ENCODE results near the gene KLHDC4. TPM values are rescaled to one million over a fixed set of nuclear protein-coding genes. Genes with fewer than 3 reads are reported as not detected.
"Not testable (repeated sequence)": the region's sequence is repeated elsewhere in the genome, so short reads cannot be mapped to it uniquely, and the experiment has no call there.

KLHDC4 gene
- total RNA-seq, 1 donor from 2014 or later = 16.6 TPM

- no peak for DNase-seq (ENCODE audit: low read depth in 2 of 2)
Observed at GRCh38 chr16:87742781-87743490, 22.9 kb downstream of the KLHDC4 start.

GRCh38 chr16:87741700-87742415 lies 23.9 kb downstream of the KLHDC4 start:
- DNase-seq (ENCODE audit: low read depth in 2 of 2) = no peak

- DNase-seq (ENCODE audit: low read depth in 2 of 2) = no peak
Observed at GRCh38 chr16:87740909-87741424, 24.8 kb downstream of the KLHDC4 start.

- DNase-seq (ENCODE audit: low read depth in 2 of 2) = no peak
Observed at GRCh38 chr16:87740441-87740840, 25.3 kb downstream of the KLHDC4 start.

GRCh38 chr16:87739801-87740200 lies 26.0 kb downstream of the KLHDC4 start:
- DNase-seq (ENCODE audit: low read depth in 2 of 2) = no peak

GRCh38 chr16:87736008-87736382 lies 29.8 kb downstream of the KLHDC4 start:
- no peak for DNase-seq (ENCODE audit: low read depth in 2 of 2)

GRCh38 chr16:87735270-87736007 lies 30.3 kb downstream of the KLHDC4 start:
- DNase-seq (ENCODE audit: low read depth in 2 of 2) = no peak

GRCh38 chr16:87734644-87735043 lies 31.1 kb downstream of the KLHDC4 start:
- no peak for DNase-seq (ENCODE audit: low read depth in 2 of 2)

GRCh38 chr16:87733190-87733589 lies 32.6 kb downstream of the KLHDC4 start:
- DNase-seq (ENCODE audit: low read depth in 2 of 2) = no peak

- DNase-seq (ENCODE audit: low read depth in 2 of 2) = no peak
Observed at GRCh38 chr16:87731607-87732006, 34.2 kb downstream of the KLHDC4 start.

GRCh38 chr16:87729266-87729954 lies 36.4 kb downstream of the KLHDC4 start:
- DNase-seq (ENCODE audit: low read depth in 2 of 2) = no peak

- no peak for DNase-seq (ENCODE audit: low read depth in 2 of 2)
Observed at GRCh38 chr16:87728026-87728425, 37.8 kb downstream of the KLHDC4 start.

GRCh38 chr16:87727346-87727745 lies 38.4 kb downstream of the KLHDC4 start:
- DNase-seq (ENCODE audit: low read depth in 2 of 2) = no peak

- DNase-seq (ENCODE audit: low read depth in 2 of 2) = not testable (repeated sequence)
Observed at GRCh38 chr16:87726577-87726976, 39.2 kb downstream of the KLHDC4 start.

- DNase-seq (ENCODE audit: low read depth in 2 of 2) = no peak
Observed at GRCh38 chr16:87725596-87726235, 40.1 kb downstream of the KLHDC4 start.

- DNase-seq (ENCODE audit: low read depth in 2 of 2) = peak in 1 of 2 donors; percentile 17
Observed at GRCh38 chr16:87724490-87725291, 41.1 kb downstream of the KLHDC4 start.

- peak; percentile 88 to 93 for DNase-seq (ENCODE audit: low read depth in 2 of 2)
Observed at GRCh38 chr16:87723226-87723623, 42.6 kb downstream of the KLHDC4 start.

GRCh38 chr16:87722590-87723225 lies 43.1 kb downstream of the KLHDC4 start:
- DNase-seq (ENCODE audit: low read depth in 2 of 2) = no peak
